ENCODE measurements around the gene IMPA2. TPM values are rescaled to one million over a fixed set of nuclear protein-coding genes. Genes with fewer than 3 reads are reported as not detected.

The IMPA2 gene
- total and polyA plus RNA-seq, 2 of the 8 experiments (the other 6 are each of a cell fraction or from before 2014, with no cell fraction given), result 102 to 140 TPM

GRCh38 chr18:11984091-11984490, 2.8 kb downstream of the IMPA2 start (continued):
- TF ChIP-seq CHD7 (IDR thresholded peaks at IDR 0.05; ENCODE audit: insufficient replicate concordance, low read length), result no peak
- no peak for TF ChIP-seq USF2 (IDR thresholded peaks at IDR 0.05; ENCODE audit: low read length)
- no peak for TF ChIP-seq RFX5 (IDR thresholded peaks at IDR 0.05; ENCODE audit: borderline replicate concordance, low read depth, low read length)

Measured in H1 (cell line).